ENCODE data around the gene NF1.
A peak's percentile ranks its signal among the peaks of the same experiment; 100 is the strongest.
"Not testable (repeated sequence)": the region's sequence is repeated elsewhere in the genome, so short reads cannot be mapped to it uniquely, and the experiment has no call there.

The NF1 gene

GRCh38 chr17:31079731-31080130, 15.0 kb upstream of the NF1 start:
- H3K4me3 ChIP-seq (ENCODE audit: low read length), result no peak overlapping the region

GRCh38 chr17:31085563-31085962, 9.2 kb upstream of the NF1 start:
- TF ChIP-seq CTCF (conservative IDR thresholded peaks at IDR 0.05; ENCODE audit: low read depth, low read length), result no peak
- DNase-seq (ENCODE audit: low read depth), result no peak
- no peak overlapping the region for H3K4me3 ChIP-seq (ENCODE audit: low read length)

More at GRCh38 chr17:31079731-31080130, 15.0 kb upstream of the NF1 start:
- DNase-seq (ENCODE audit: low read depth), result no peak
- TF ChIP-seq CTCF (conservative IDR thresholded peaks at IDR 0.05; ENCODE audit: low read depth, low read length), result no peak

GRCh38 chr17:31089471-31089870, 5.3 kb upstream of the NF1 start:
- H3K4me3 ChIP-seq (ENCODE audit: low read length), result no peak overlapping the region
- DNase-seq (ENCODE audit: low read depth), result no peak
- TF ChIP-seq CTCF (conservative IDR thresholded peaks at IDR 0.05; ENCODE audit: low read depth, low read length), result no peak

- DNase-seq (ENCODE audit: low read depth); H3K4me3 ChIP-seq (ENCODE audit: low read length): not testable (repeated sequence)
These were observed 4.1 kb upstream of the NF1 start for GRCh38 chr17:31090650-31091049.

- H3K4me3 ChIP-seq (ENCODE audit: low read length), result no peak overlapping the region
- no peak for TF ChIP-seq CTCF (conservative IDR thresholded peaks at IDR 0.05; ENCODE audit: low read depth, low read length)
- no peak for DNase-seq (ENCODE audit: low read depth)
These were observed 2.2 kb upstream of the NF1 start for GRCh38 chr17:31092475-31093064.

GRCh38 chr17:31093866-31094599, 744 bp upstream of the NF1 start:
- no peak for DNase-seq (ENCODE audit: low read depth)
- no peak for TF ChIP-seq CTCF (conservative IDR thresholded peaks at IDR 0.05; ENCODE audit: low read depth, low read length)
- peak overlapping the region; percentile 85 for H3K4me3 ChIP-seq (ENCODE audit: low read length)

GRCh38 chr17:31095236-31096105, 694 bp downstream of the NF1 start:
- DNase-seq (ENCODE audit: low read depth), result no peak
- peak overlapping the region; percentile 85 for H3K4me3 ChIP-seq (ENCODE audit: low read length)
- no peak for TF ChIP-seq CTCF (conservative IDR thresholded peaks at IDR 0.05; ENCODE audit: low read depth, low read length)
